HK-2 (cell line): ENCODE data around the gene CASR.

Experiments used
- DNase-seq: peaks from one replicate; pipeline ENCODE4 v3.0.0-alpha.2; 2018; ENCODE audit not compliant: unreplicated experiment

Gene CASR

GRCh38 chr3:122305818-122306621 lies 122.6 kb downstream of the CASR start:
- DNase-seq, result peak; percentile 16

- DNase-seq, result no peak
Measured at GRCh38 chr3:122306622-122306953, 123.1 kb downstream of the CASR start.

- DNase-seq, result no peak
Measured at GRCh38 chr3:122307094-122307687, 123.7 kb downstream of the CASR start.

GRCh38 chr3:122307976-122308375 lies 124.5 kb downstream of the CASR start:
- DNase-seq, result no peak

- no peak for DNase-seq
Measured at GRCh38 chr3:122310361-122310760, 126.9 kb downstream of the CASR start.

- no peak for DNase-seq
Measured at GRCh38 chr3:122312826-122313225, 129.4 kb downstream of the CASR start.

GRCh38 chr3:122313281-122313680 lies 129.8 kb downstream of the CASR start:
- no peak for DNase-seq

- DNase-seq, result no peak
Measured at GRCh38 chr3:122314228-122314876, 130.9 kb downstream of the CASR start.

- no peak for DNase-seq
Measured at GRCh38 chr3:122315619-122316018, 132.2 kb downstream of the CASR start.

GRCh38 chr3:122316368-122316767 lies 132.9 kb downstream of the CASR start:
- no peak for DNase-seq

GRCh38 chr3:122318620-122319019 lies 135.2 kb downstream of the CASR start:
- no peak for DNase-seq

GRCh38 chr3:122322095-122323075 lies 138.9 kb downstream of the CASR start:
- no peak for DNase-seq

- DNase-seq, result no peak
Measured at GRCh38 chr3:122324871-122325323, 141.4 kb downstream of the CASR start, which contains the start of gene CSTA. Gene CSTA (plus strand): TSS chr3:122325248. CDS start chr3:122325293, 45 bp downstream.

GRCh38 chr3:122325769-122326168 lies 142.3 kb downstream of the CASR start:
- no peak for DNase-seq

- no peak for DNase-seq
Measured at GRCh38 chr3:122331886-122332285, 148.4 kb downstream of the CASR start.

- no peak for DNase-seq
Measured at GRCh38 chr3:122332551-122332950, 149.1 kb downstream of the CASR start.
